Heart right ventricle (tissue), 16 donors: ENCODE results near the gene PIAS4. TPM values are rescaled to one million over a fixed set of nuclear protein-coding genes. Genes with fewer than 3 reads are reported as not detected.

Experiments
- ATAC-seq, 8 donors: fragments of 200-7000 bp; cut with Tn5 transposase; one replicate each; pipeline ENCODE4 v1.9.1; 2020; ENCODE audit warnings: mild to moderate bottlenecking in 8 of 8, moderate library complexity in 8 of 8, moderate number of reproducible peaks in 1 of 8
- DNase-seq, 2 donors: peaks; one replicate each; pipeline ENCODE4 v3.0.0-alpha.2; 2020
- H3K27ac ChIP-seq, 10 donors: fragments of 200-600 bp; sonication (generic) in 2 of 10; one replicate each; pipeline versions ENCODE4 v1.5.0 to v1.8.0; 2020 to 2022; ENCODE audit warnings: mild to moderate bottlenecking in 3 of 10
- H3K27me3 ChIP-seq, 7 donors: fragments of 200-600 bp; one replicate each; pipeline ENCODE4 v1.8.0; 2021 to 2022; ENCODE audit warnings: mild to moderate bottlenecking in 2 of 7
- H3K36me3 ChIP-seq, 9 donors: fragments of 200-600 bp; sonication (generic) in 1 of 9; one replicate each; pipeline versions ENCODE4 v1.5.0 to v1.8.0; 2020 to 2022; ENCODE audit warnings: mild to moderate bottlenecking in 2 of 9
- H3K4me1 ChIP-seq, 9 donors: fragments of 200-600 bp; sonication (generic) in 1 of 9; one replicate each; pipeline versions ENCODE4 v1.5.0 to v1.8.0; 2020 to 2022; ENCODE audit warnings: mild to moderate bottlenecking in 4 of 9
- H3K4me3 ChIP-seq, 10 donors: fragments of 200-600 bp; sonication (generic) in 2 of 10; one replicate each; pipeline versions ENCODE4 v1.5.0 to v1.8.0; 2020 to 2022; ENCODE audit warnings: mild to moderate bottlenecking in 7 of 10, moderate library complexity in 2 of 10
- H3K9me3 ChIP-seq, 11 donors: fragments of 200-600 bp in 10 of 11; sonication (generic) in 2 of 11; one replicate each; pipeline versions ENCODE4 v1.5.0 to v1.8.0; 2013 to 2022; ENCODE audit warnings: mild to moderate bottlenecking in 2 of 11, control low read depth in 1 of 11, moderate library complexity in 1 of 11
- CTCF ChIP-seq, 9 donors: fragments of 200-600 bp; sonication (generic) in 2 of 9; IDR thresholded peaks; one replicate each; pipeline versions ENCODE4 v1.5.0 to v1.8.0; 2021 to 2022; ENCODE audit warnings: antibody characterized with exemption in 9 of 9, mild to moderate bottlenecking in 5 of 9, moderate library complexity in 1 of 9
- WGBS, 2 donors: extraction: QIAGEN DNeasy Blood & Tissue Kit; methylation state at CpG; one replicate each; pipeline ENCODE4 v1.1.7; 2013; ENCODE audit warnings: inconsistent platforms in 1 of 2; 5-methylcytosine and 5-hydroxymethylcytosine counted together
- intact Hi-C, 10 donors: fragments of 100-400 bp; cut with DNase I; formaldehyde crosslinking; loops; one replicate each; pipeline versions ENCODE4 v1.11.1 to v1.14.2; 2022
- polyA plus RNA-seq, 2 donors: library from polyadenylated mRNA; stranded (reverse); fragments of 200-250 nt; gene quantifications; one replicate each; pipeline ENCODE4 v1.2.3, GENCODE V29; 2013
- total RNA-seq, 10 donors: library from RNA; stranded (reverse); fragmentation: NEBNext Ultra II Directional in 3 of 10; extraction: Animal tissue kit (Norgen Biotek cat#: 25700) in 3 of 10; gene quantifications; one replicate each; pipeline versions ENCODE4 v1.2.1 to v1.2.4, GENCODE V29; 2021 to 2023
- donor health status: Arrhythmogenic right ventricular cardiomyopathy.
- donor health status: ischemic (EF 13 %, LVEDD 7.1; RV severe dilation, severe dysfunction).
- donor health status: healthy with polysubstance abuse.
- donor health status: DM: no; HTN: yes; CAD: no.
- donor health status: DM: no; HTN: no; CAD: no.
- donor health status: ischemic (EF 25% LVEDD 6.9; RV normal size, moderate dysfunction).
- donor health status: ischemic (EF 25% LVEDD 5.7; RV mildly dilated, moderate dysfunction).
- donor health status: healthy.
- donor health status: DM: yes; HTN: yes; CAD: no.
- donor health status: Ischemic cardiomyopathy.
- donor health status: ischemic (EF 35%, LVEDD 5.7; RV mildly dilated, moderate dysfunction).
- donor health status: nonischemic (EF 11% LVEDD 7.7; RV severe dilation, severe dysfunction).
- donor health status: DM: yes; HTN: yes; CAD: no.
- donor health status: PGD.
- donor health status: ischemic (EF 29% LVEDD 5.4; RV normal size, mild dysfunction).
- donor health status: nonischemic (EF 23%, LVEDD 6.1; RV moderate dilation, normal function).

Gene PIAS4
- total and polyA plus RNA-seq, 12 donors: 8.5 to 22.8 (median 13.4) TPM

- ATAC-seq: no peak
- Histone ChIP-seq H3K27me3 (no peaks in the 10 kb centered on the region), H3K27ac (no peak overlapping the region), H3K4me3 (no peak overlapping the region), H3K4me1 (peaks cover 0 to 23% (median 9%) of the 10 kb centered on the region in 9 donors), H3K36me3 (peaks cover 42 to 83% (median 80%) of the 10 kb centered on the region in 9 donors), H3K9me3 (no peaks in the 10 kb centered on the region)
- 91 to 94% methylated on average over 19 of the region's 19 CpGs for WGBS, 2 donors
- TF ChIP-seq CTCF (IDR thresholded peaks at IDR 0.05): no peak
- intact Hi-C loops: loop anchor here in 1 of 10 donors (10.0 kb wide), 1 partner anchor 213 kb away; the partner anchor contains the start of genes APBA3 and MRPL54
- DNase-seq: no peak
Measured at GRCh38 chr19:3978145-3978544, 29.4 kb upstream of the PIAS4 start.

GRCh38 chr19:3979289-3979673 is 28.3 kb upstream of the PIAS4 start:
- ATAC-seq (no peak), DNase-seq (peak in 1 of 2 donors; percentile 7)
- H3K27me3 ChIP-seq: no peaks in the 10 kb centered on the region
- H3K4me1 ChIP-seq: peaks cover 6 to 34% (median 21%) of the 10 kb centered on the region in 9 donors
- no peak overlapping the region for H3K27ac ChIP-seq
- no peak overlapping the region for H3K4me3 ChIP-seq
- H3K9me3 ChIP-seq: no peaks in the 10 kb centered on the region
- 93 to 98% methylated on average over 18 of the region's 18 CpGs for WGBS, 2 donors
- intact Hi-C loops: loop anchor here in 1 of 10 donors (10.0 kb wide), 1 partner anchor 214 kb away; the partner anchor contains the start of genes APBA3 and MRPL54
- no peak for TF ChIP-seq CTCF (IDR thresholded peaks at IDR 0.05)
- H3K36me3 ChIP-seq: peaks cover 47 to 94% (median 92%) of the 10 kb centered on the region in 9 donors

GRCh38 chr19:3979674-3980352 is 27.7 kb upstream of the PIAS4 start:
- no peak overlapping the region for H3K4me3 ChIP-seq
- TF ChIP-seq CTCF (IDR thresholded peaks at IDR 0.05): no peak
- DNase-seq: no peak
- 89% methylated on average over 25 of the region's 25 CpGs for WGBS, 2 donors
- H3K4me1 ChIP-seq: peaks cover 6 to 36% (median 21%) of the 10 kb centered on the region in 9 donors
- peaks cover 47 to 96% (median 93%) of the 10 kb centered on the region in 9 donors for H3K36me3 ChIP-seq
- H3K27ac ChIP-seq: no peak overlapping the region
- no peak for ATAC-seq
- no peaks in the 10 kb centered on the region for H3K9me3 ChIP-seq
- H3K27me3 ChIP-seq: no peaks in the 10 kb centered on the region
- intact Hi-C loops: loop anchor here in 4 of 10 donors (10.0 kb wide), 2 partner anchors 215 to 225 kb away; partner anchors contain the start of genes APBA3 (in 1 of the 4) and MRPL54 (in 1 of the 4)

DNA sequence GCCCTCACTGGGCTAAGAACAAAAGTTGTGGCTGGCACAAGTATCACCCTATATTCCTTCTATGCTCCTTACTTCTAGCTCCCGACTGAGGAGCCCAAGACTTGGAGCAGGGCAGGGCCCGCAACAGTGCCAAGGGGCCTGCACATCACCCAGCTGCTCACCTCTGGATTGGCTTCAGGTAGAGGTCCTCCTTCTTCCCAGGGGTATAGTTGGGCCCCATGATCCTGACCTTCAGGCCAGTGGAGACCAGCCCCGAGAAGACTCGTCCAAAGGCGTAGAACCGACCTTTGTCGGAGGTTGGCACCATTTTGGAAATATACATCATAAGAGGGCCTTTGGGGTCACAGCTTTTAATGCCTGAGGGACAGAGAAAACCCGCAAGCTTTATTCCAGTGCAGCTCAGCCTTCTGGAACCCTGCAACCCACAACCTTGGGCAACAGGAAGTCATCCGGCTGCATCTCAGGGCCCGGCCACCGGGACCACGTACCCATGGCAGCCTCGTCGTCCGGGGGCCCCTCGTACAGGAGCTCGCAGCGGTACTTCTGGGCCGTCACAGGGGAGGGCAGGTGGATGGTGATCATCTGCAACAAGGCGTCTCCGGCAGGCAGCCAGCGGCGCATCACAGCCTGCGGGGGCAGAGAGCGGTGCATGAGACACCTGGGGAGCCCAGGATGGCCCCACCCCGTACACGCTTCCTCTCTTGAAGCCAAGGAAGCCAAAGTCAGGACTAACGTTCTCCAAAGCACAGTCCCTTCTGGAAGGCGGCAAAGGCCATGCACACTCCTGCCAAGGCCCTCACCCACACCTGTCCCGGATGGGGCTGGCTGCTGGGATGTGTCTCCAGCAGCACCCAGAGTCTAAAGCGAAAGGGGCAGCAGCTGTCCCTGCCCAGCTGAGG is 26.9 kb upstream of the PIAS4 start:
- no peak overlapping the region for H3K4me3 ChIP-seq
- peaks cover 47 to 88% (median 86%) of the 10 kb centered on the region in 9 donors for H3K36me3 ChIP-seq
- 83 to 89% methylated on average over 31 of the region's 31 CpGs for WGBS, 2 donors
- no peak overlapping the region for H3K27ac ChIP-seq
- no peak for TF ChIP-seq CTCF (IDR thresholded peaks at IDR 0.05)
- H3K9me3 ChIP-seq: no peaks in the 10 kb centered on the region
- DNase-seq (no peak), ATAC-seq (no peak)
- H3K4me1 ChIP-seq: peaks cover 6 to 39% (median 23%) of the 10 kb centered on the region in 9 donors
- no peaks in the 10 kb centered on the region for H3K27me3 ChIP-seq
- intact Hi-C loops: loop anchor here in 4 of 10 donors (10.0 kb wide), 1 partner anchor 224 kb away; no protein-coding TSS in a partner anchor
